Body of pancreas (tissue), 4 donors: ENCODE measurements around the gene GAP43. TPM values are rescaled to one million over a fixed set of nuclear protein-coding genes. Genes with fewer than 3 reads are reported as not detected.

Source experiments
- ATAC-seq: fragments of 150-250 bp; one replicate; pipeline ENCODE4 v1.9.1; 2016
- DNase-seq, 4 donors: peaks; one replicate each; pipeline ENCODE4 v3.0.0-alpha.2; 2019
- H3K27ac ChIP-seq, 4 donors: fragments of 200-600 bp; sonication (generic); 1 replicate in 3 of 4; 2 replicates in 1 of 4; pipeline versions ENCODE4 v1.5.1 to v1.6.1; 2016 to 2019; ENCODE audit warnings: mild to moderate bottlenecking in 1 of 4, mixed read lengths in 1 of 4, moderate library complexity in 1 of 4
- H3K27me3 ChIP-seq, 2 donors: fragments of 200-600 bp; sonication (generic); one replicate each; pipeline ENCODE4 v1.6.0; 2016; ENCODE audit warnings: mild to moderate bottlenecking in 1 of 2
- H3K36me3 ChIP-seq, 2 donors: fragments of 200-600 bp; sonication (generic); replicated peaks in 1 of 2; 2 replicates each; pipeline ENCODE4 v1.5.1; 2016; ENCODE audit warnings: low read depth in 2 of 2; ENCODE audit not compliant: insufficient read depth in 1 of 2
- H3K4me1 ChIP-seq: fragments of 200-600 bp; sonication (generic); one replicate; pipeline ENCODE4 v1.6.0; 2016
- H3K4me3 ChIP-seq, 2 donors: fragments of 200-600 bp; sonication (generic); 1 replicate in 1 of 2; 2 replicates in 1 of 2; pipeline ENCODE4 v1.5.1; 2016 to 2019
- H3K9me3 ChIP-seq, 3 donors: fragments of 200-600 bp; sonication (generic); 1 replicate in 2 of 3; 2 replicates in 1 of 3; pipeline ENCODE4 v1.5.1; 2016
- POLR2A ChIP-seq, 3 donors: fragments of 450-650 bp; IDR thresholded peaks; one replicate each; pipeline ENCODE4 v1.6.1; 2016; ENCODE audit warnings: antibody characterized with exemption in 3 of 3, mild to moderate bottlenecking in 2 of 3
- WGBS, 2 donors: methylation state at CpG; one replicate each; pipeline ENCODE4 v1.1.5; 2017; 5-methylcytosine and 5-hydroxymethylcytosine counted together
- intact Hi-C: fragments of 100-400 bp; cut with DNase I; formaldehyde crosslinking; loops from one replicate; pipeline ENCODE4 v1.15.1; 2023
- total RNA-seq, 2 donors: library from RNA; depleted of rRNA; stranded (reverse); fragments of >200 nt; gene quantifications; one replicate each; pipeline ENCODE4 v1.1.0, GENCODE V29; 2016
- TF ChIP-seq, protein P1 (sequence below), 7 experiments: fragments of 450-650 bp in 4 of 7; fragments of 200-600 bp in 3 of 7; sonication (generic) in 3 of 7; IDR thresholded peaks; one replicate each; pipeline ENCODE4 v1.5.1; 2016 to 2019; ENCODE audit warnings: antibody characterized with exemption in 7 of 7

The GAP43 gene
- total RNA-seq, 2 donors from 2014 or later = 0.26 TPM; not detected in 1

GRCh38 chr3:115657168-115657567, 33.9 kb downstream of the GAP43 start:
- WGBS, 2 donors = 84 to 90% methylated on average over 5 of the region's 5 CpGs

DNA sequence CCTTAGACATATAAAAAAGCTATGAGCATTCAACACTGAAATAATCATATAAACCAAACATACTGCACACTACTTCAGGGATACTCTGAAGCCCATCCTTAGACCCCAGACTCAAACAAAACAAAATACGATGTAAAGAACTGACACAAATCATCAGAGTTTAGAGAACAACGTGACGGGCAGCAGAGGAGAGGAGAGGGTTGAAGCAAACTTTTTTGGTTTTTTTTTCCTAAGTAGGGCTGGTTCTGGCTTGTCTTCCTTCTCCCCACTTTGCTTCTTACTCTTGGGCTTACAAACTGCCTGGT, 34.7 kb downstream of the GAP43 start:
- peak overlapping the region in 1 of 2 donors; percentile 58 for H3K4me3 ChIP-seq
- WGBS, 2 donors = 20 to 25% methylated on average over 3 of the region's 3 CpGs
- intact Hi-C loops = no loop called here
- H3K27me3 ChIP-seq = no peaks in the 10 kb centered on the region
- peak overlapping the region; percentile 21 to 88 (median 86) for H3K27ac ChIP-seq
- no peak for ATAC-seq
- no peak for DNase-seq
- no peaks in the 10 kb centered on the region for H3K36me3 ChIP-seq
- H3K4me1 ChIP-seq = peaks cover 11% of the 10 kb centered on the region
- H3K9me3 ChIP-seq = no peaks in the 10 kb centered on the region
- TF ChIP-seq POLR2A (IDR thresholded peaks at IDR 0.05) = no peak
- TF ChIP-seq, protein P1, sequence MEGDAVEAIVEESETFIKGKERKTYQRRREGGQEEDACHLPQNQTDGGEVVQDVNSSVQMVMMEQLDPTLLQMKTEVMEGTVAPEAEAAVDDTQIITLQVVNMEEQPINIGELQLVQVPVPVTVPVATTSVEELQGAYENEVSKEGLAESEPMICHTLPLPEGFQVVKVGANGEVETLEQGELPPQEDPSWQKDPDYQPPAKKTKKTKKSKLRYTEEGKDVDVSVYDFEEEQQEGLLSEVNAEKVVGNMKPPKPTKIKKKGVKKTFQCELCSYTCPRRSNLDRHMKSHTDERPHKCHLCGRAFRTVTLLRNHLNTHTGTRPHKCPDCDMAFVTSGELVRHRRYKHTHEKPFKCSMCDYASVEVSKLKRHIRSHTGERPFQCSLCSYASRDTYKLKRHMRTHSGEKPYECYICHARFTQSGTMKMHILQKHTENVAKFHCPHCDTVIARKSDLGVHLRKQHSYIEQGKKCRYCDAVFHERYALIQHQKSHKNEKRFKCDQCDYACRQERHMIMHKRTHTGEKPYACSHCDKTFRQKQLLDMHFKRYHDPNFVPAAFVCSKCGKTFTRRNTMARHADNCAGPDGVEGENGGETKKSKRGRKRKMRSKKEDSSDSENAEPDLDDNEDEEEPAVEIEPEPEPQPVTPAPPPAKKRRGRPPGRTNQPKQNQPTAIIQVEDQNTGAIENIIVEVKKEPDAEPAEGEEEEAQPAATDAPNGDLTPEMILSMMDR (IDR thresholded peaks at IDR 0.05) = no peak

More at GRCh38 chr3:115657168-115657567, 33.9 kb downstream of the GAP43 start:
- H3K27ac ChIP-seq = no peak overlapping the region
- no peak overlapping the region for H3K4me3 ChIP-seq
- TF ChIP-seq, protein P1 (IDR thresholded peaks at IDR 0.05) = no peak
- TF ChIP-seq POLR2A (IDR thresholded peaks at IDR 0.05) = no peak
- ATAC-seq = no peak
- H3K36me3 ChIP-seq = no peaks in the 10 kb centered on the region
- H3K4me1 ChIP-seq = peaks cover 11% of the 10 kb centered on the region
- H3K9me3 ChIP-seq = no peaks in the 10 kb centered on the region
- DNase-seq = no peak
- intact Hi-C loops = no loop called here
- H3K27me3 ChIP-seq = no peaks in the 10 kb centered on the region

- TF ChIP-seq POLR2A (IDR thresholded peaks at IDR 0.05) = peak; percentile 27 to 82 (median 71)
- TF ChIP-seq, protein P1 (IDR thresholded peaks at IDR 0.05) = no peak
- Histone ChIP-seq H3K27me3 (no peaks in the 10 kb centered on the region), H3K36me3 (no peaks in the 10 kb centered on the region), H3K9me3 (no peaks in the 10 kb centered on the region), H3K4me1 (peaks cover 11% of the 10 kb centered on the region), H3K4me3 (peak overlapping the region; percentile 58 to 94), H3K27ac (peak overlapping the region; percentile 21 to 88 (median 86))
- peak; percentile 94 for ATAC-seq
- intact Hi-C loops = no loop called here
- 0% methylated on average over 47 to 58 of the region's 58 CpGs for WGBS, 2 donors
- peak; percentile 72 to 79 (median 73) for DNase-seq
These were observed 35.2 kb downstream of the GAP43 start for GRCh38 chr3:115658337-115659181.

DNA sequence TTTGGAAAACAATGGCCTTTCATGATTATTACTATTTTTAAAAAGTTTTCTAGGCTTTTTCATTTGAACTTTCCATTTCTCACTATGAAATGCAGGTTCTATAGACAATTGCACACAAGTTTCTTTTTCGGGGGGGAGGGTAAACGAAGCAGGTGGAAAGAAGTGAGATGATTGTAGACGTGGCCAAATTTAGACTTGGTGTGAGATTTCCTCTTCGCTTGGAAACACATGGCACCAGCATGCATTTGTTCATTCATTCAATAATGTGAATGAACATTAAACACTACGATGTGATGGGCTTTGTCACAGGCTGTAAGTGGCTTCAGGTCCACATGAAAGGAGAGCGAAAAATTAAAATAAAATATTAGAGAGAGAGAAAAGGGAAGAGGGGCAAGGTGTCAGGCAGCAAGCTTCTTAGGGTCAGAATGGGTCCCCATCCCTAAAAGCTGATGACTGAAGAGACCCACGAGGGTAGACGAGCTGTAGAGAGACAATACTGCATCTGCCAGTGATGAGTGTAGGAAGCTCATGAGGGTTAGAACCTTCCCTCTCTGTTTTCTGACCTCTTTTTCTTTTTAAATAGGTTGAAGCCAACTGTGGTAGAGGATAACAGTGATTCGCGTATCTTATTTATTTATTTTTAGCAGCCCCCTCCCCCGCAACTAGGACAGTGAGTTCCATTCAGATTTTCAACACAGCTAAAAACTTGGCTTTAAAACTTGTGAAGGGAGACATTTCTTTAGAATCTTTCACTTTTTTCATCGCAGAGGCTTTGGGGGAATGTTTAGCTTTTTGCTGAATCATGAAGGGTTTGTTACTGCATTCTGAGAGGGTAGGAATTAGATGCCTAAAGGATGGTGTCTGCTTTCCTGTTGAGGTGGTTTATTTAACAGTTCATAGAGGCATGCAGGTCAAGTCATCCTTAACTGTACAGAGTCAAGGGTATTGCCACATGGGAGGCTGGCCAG, 36.2 kb downstream of the GAP43 start:
- ATAC-seq = no peak
- H3K4me1 ChIP-seq = peaks cover 11% of the 10 kb centered on the region
- no peaks in the 10 kb centered on the region for H3K36me3 ChIP-seq
- no peak for TF ChIP-seq POLR2A (IDR thresholded peaks at IDR 0.05)
- TF ChIP-seq, protein P1 (IDR thresholded peaks at IDR 0.05) = no peak
- 68 to 72% methylated on average over 12 of the region's 12 CpGs for WGBS, 2 donors
- H3K27ac ChIP-seq = peak overlapping the region in 3 of 4 donors; percentile 85 to 88 (median 86)
- H3K4me3 ChIP-seq = no peak overlapping the region
- H3K9me3 ChIP-seq = no peaks in the 10 kb centered on the region
- no peak for DNase-seq
- intact Hi-C loops = no loop called here
- H3K27me3 ChIP-seq = no peaks in the 10 kb centered on the region
